Measurements from ENCODE around the gene RPIA.
A peak's percentile ranks its signal among the peaks of the same experiment; 100 is the strongest.

The RPIA gene

GRCh38 chr2:88684519-88684918, 7.0 kb upstream of the RPIA start:
- TF ChIP-seq USF1 (IDR thresholded peaks at IDR 0.05) (no peak), RAD21 (IDR thresholded peaks at IDR 0.05; ENCODE audit: low read depth) (no peak), CREB1 (IDR thresholded peaks at IDR 0.05; ENCODE audit: low read depth) (no peak), TAF1 (IDR thresholded peaks at IDR 0.05; ENCODE audit: low read depth) (no peak), TEAD4 (IDR thresholded peaks at IDR 0.05) (no peak), ZBTB7A (IDR thresholded peaks at IDR 0.05; ENCODE audit: low read depth) (no peak), YY1 (IDR thresholded peaks at IDR 0.05; ENCODE audit: low read depth) (no peak), EGR1 (IDR thresholded peaks at IDR 0.05) (no peak), CEBPB (IDR thresholded peaks at IDR 0.05) (no peak), NFIC (IDR thresholded peaks at IDR 0.05) (no peak), TCF12 (IDR thresholded peaks at IDR 0.05; ENCODE audit: low read depth) (no peak), EP300 (IDR thresholded peaks at IDR 0.05; ENCODE audit: borderline replicate concordance) (no peak), FOXM1 (IDR thresholded peaks at IDR 0.05; ENCODE audit: borderline replicate concordance, low read depth) (no peak)
- TF ChIP-seq, protein P1, sequence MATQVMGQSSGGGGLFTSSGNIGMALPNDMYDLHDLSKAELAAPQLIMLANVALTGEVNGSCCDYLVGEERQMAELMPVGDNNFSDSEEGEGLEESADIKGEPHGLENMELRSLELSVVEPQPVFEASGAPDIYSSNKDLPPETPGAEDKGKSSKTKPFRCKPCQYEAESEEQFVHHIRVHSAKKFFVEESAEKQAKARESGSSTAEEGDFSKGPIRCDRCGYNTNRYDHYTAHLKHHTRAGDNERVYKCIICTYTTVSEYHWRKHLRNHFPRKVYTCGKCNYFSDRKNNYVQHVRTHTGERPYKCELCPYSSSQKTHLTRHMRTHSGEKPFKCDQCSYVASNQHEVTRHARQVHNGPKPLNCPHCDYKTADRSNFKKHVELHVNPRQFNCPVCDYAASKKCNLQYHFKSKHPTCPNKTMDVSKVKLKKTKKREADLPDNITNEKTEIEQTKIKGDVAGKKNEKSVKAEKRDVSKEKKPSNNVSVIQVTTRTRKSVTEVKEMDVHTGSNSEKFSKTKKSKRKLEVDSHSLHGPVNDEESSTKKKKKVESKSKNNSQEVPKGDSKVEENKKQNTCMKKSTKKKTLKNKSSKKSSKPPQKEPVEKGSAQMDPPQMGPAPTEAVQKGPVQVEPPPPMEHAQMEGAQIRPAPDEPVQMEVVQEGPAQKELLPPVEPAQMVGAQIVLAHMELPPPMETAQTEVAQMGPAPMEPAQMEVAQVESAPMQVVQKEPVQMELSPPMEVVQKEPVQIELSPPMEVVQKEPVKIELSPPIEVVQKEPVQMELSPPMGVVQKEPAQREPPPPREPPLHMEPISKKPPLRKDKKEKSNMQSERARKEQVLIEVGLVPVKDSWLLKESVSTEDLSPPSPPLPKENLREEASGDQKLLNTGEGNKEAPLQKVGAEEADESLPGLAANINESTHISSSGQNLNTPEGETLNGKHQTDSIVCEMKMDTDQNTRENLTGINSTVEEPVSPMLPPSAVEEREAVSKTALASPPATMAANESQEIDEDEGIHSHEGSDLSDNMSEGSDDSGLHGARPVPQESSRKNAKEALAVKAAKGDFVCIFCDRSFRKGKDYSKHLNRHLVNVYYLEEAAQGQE (IDR thresholded peaks at IDR 0.05; ENCODE audit: low read depth) = no peak
- TF ChIP-seq, protein P2, sequence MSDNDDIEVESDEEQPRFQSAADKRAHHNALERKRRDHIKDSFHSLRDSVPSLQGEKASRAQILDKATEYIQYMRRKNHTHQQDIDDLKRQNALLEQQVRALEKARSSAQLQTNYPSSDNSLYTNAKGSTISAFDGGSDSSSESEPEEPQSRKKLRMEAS (IDR thresholded peaks at IDR 0.05) = no peak

DNA sequence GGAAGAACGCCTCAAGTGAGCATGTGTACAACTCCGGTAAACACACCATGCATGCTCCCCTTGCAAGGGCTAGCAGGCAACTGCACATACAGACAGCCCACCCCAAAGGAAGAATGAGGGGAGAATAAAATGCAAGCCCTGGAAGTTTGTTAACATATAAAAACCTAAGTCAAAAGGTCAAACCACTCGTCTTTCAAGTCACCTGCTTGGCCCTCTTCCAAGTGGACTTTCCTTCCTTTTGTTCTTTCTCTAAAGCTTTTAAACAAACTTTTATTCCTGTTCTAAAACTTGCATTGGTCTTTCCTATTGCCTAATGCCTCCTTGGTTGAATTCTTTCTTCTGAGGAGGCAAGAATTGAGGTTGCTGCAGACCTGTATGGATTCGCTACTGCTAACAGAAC, 5.2 kb upstream of the RPIA start:
- TF ChIP-seq, protein P1 (IDR thresholded peaks at IDR 0.05; ENCODE audit: low read depth) = no peak
- TF ChIP-seq TCF12 (IDR thresholded peaks at IDR 0.05; ENCODE audit: low read depth) (no peak), FOXM1 (IDR thresholded peaks at IDR 0.05; ENCODE audit: borderline replicate concordance, low read depth) (no peak), USF1 (IDR thresholded peaks at IDR 0.05) (no peak), NFIC (IDR thresholded peaks at IDR 0.05) (no peak)

DNA sequence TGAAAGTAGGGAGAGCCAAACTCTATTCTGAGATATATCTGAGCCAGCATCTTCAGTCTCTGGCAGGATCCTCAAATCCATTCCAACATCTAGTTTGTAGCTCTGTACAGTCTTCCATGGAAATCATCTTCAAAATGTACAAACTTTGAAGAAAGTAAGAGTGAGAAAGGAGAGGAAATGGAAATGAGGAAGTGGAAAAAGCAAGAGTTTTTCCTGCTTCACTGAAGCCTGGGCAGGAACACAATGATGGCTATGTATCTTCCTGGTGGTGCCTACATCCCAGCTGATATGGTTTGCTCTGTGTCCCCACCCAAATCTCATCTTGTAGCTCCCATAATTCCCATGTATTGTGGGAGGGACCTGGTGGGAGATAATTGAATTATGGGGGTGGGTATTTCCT, 4.1 kb upstream of the RPIA start:
- TF ChIP-seq TAF1 (IDR thresholded peaks at IDR 0.05; ENCODE audit: low read depth) (no peak), FOXM1 (IDR thresholded peaks at IDR 0.05; ENCODE audit: borderline replicate concordance, low read depth) (no peak), TEAD4 (IDR thresholded peaks at IDR 0.05) (no peak), TCF12 (IDR thresholded peaks at IDR 0.05; ENCODE audit: low read depth) (no peak), RAD21 (IDR thresholded peaks at IDR 0.05; ENCODE audit: low read depth) (no peak)
- TF ChIP-seq, protein P1 (IDR thresholded peaks at IDR 0.05; ENCODE audit: low read depth) = no peak

GRCh38 chr2:88690591-88691338, 708 bp upstream of the RPIA start:
- TF ChIP-seq TEAD4 (IDR thresholded peaks at IDR 0.05) = no peak
- TF ChIP-seq, protein P2 (IDR thresholded peaks at IDR 0.05) = peak; percentile 20; the same call in 1 of the 2 replicates

- TF ChIP-seq, protein P2 (IDR thresholded peaks at IDR 0.05) = no peak
- TF ChIP-seq FOXM1 (IDR thresholded peaks at IDR 0.05; ENCODE audit: borderline replicate concordance, low read depth) = no peak
- TF ChIP-seq USF1 (IDR thresholded peaks at IDR 0.05) = no peak
- TF ChIP-seq EP300 (IDR thresholded peaks at IDR 0.05; ENCODE audit: borderline replicate concordance) = no peak
- TF ChIP-seq RAD21 (IDR thresholded peaks at IDR 0.05; ENCODE audit: low read depth) = no peak
- TF ChIP-seq TEAD4 (IDR thresholded peaks at IDR 0.05) = no peak
- TF ChIP-seq, protein P1 (IDR thresholded peaks at IDR 0.05; ENCODE audit: low read depth) = no peak
- no peak for TF ChIP-seq TAF1 (IDR thresholded peaks at IDR 0.05; ENCODE audit: low read depth)
- no peak for TF ChIP-seq CREB1 (IDR thresholded peaks at IDR 0.05; ENCODE audit: low read depth)
- TF ChIP-seq NFIC (IDR thresholded peaks at IDR 0.05) = no peak
- TF ChIP-seq ZBTB7A (IDR thresholded peaks at IDR 0.05; ENCODE audit: low read depth) = no peak
- TF ChIP-seq TCF12 (IDR thresholded peaks at IDR 0.05; ENCODE audit: low read depth) = no peak
These were observed 714 bp downstream of the RPIA start for GRCh38 chr2:88692187-88692586.
